SKM-1 (cell line): ENCODE measurements around the gene FKRP.

ENCODE experiments used
- DNase-seq: peaks from one replicate; lab custom pipeline; 2025; ENCODE audit not compliant: unreplicated experiment; lab: John Stamatoyannopoulos, UW

The FKRP gene

GRCh38 chr19:46731007-46731501 is 14.8 kb upstream of the FKRP start:
- peak; percentile 41 for DNase-seq

- DNase-seq: no peak
Observed at GRCh38 chr19:46731584-46731983, 14.3 kb upstream of the FKRP start.

GRCh38 chr19:46732172-46732938 is 13.5 kb upstream of the FKRP start:
- DNase-seq: no peak

GRCh38 chr19:46732966-46733689 is 12.7 kb upstream of the FKRP start:
- no peak for DNase-seq

- no peak for DNase-seq
Observed at GRCh38 chr19:46733690-46734292, 12.1 kb upstream of the FKRP start.

GRCh38 chr19:46736531-46737297 is 9.1 kb upstream of the FKRP start:
- DNase-seq: no peak

GRCh38 chr19:46737298-46737654 is 8.6 kb upstream of the FKRP start:
- no peak for DNase-seq

- no peak for DNase-seq
Observed at GRCh38 chr19:46737761-46738171, 8.1 kb upstream of the FKRP start.

- DNase-seq: no peak
Observed at GRCh38 chr19:46739290-46739771, 6.5 kb upstream of the FKRP start.

GRCh38 chr19:46741447-46741846 is 4.4 kb upstream of the FKRP start:
- DNase-seq: no peak

GRCh38 chr19:46742926-46743480 is 2.9 kb upstream of the FKRP start:
- no peak for DNase-seq

GRCh38 chr19:46744005-46744691 is 1.7 kb upstream of the FKRP start:
- DNase-seq: no peak

- no peak for DNase-seq
Observed at GRCh38 chr19:46745030-46745429, 827 bp upstream of the FKRP start.

GRCh38 chr19:46746281-46747057 is 612 bp downstream of the FKRP start, which contains the start of gene STRN4:
Gene STRN4 (minus strand): TSS chr19:46746450. CDS start chr19:46746430, 20 bp downstream.
- no peak for DNase-seq

- no peak for DNase-seq
Observed at GRCh38 chr19:46748325-46749109, 2.7 kb downstream of the FKRP start.

- no peak for DNase-seq
Observed at GRCh38 chr19:46753420-46754155, 7.7 kb downstream of the FKRP start.

GRCh38 chr19:46755077-46755852 is 9.4 kb downstream of the FKRP start:
- no peak for DNase-seq
